HG03103 (cell line): ENCODE data around the gene SSTR5.

ENCODE experiments used
- ATAC-seq: cut with Tn5 transposase; IDR thresholded peaks from one replicate; pipeline ENCODE4 v1.9.1; 2021; ENCODE audit warnings: low read depth; ENCODE audit not compliant: unreplicated experiment

The SSTR5 gene

GRCh38 chr16:1038932-1039331 lies 33.6 kb upstream of the SSTR5 start:
- ATAC-seq, result no peak

- ATAC-seq, result no peak
These were observed 32.8 kb upstream of the SSTR5 start for GRCh38 chr16:1039762-1040161.

- ATAC-seq, result no peak
These were observed 32.2 kb upstream of the SSTR5 start for GRCh38 chr16:1040346-1040745.

- ATAC-seq, result no peak
These were observed 30.4 kb upstream of the SSTR5 start for GRCh38 chr16:1042049-1042744.

GRCh38 chr16:1042866-1043265 lies 29.7 kb upstream of the SSTR5 start:
- no peak for ATAC-seq

- no peak for ATAC-seq
These were observed 28.6 kb upstream of the SSTR5 start for GRCh38 chr16:1043881-1044451.

- ATAC-seq, result no peak
These were observed 27.9 kb upstream of the SSTR5 start for GRCh38 chr16:1044460-1045309.

GRCh38 chr16:1045310-1045992 lies 27.1 kb upstream of the SSTR5 start:
- ATAC-seq, result no peak

- no peak for ATAC-seq
These were observed 26.3 kb upstream of the SSTR5 start for GRCh38 chr16:1045993-1046911.

- ATAC-seq, result no peak
These were observed 25.4 kb upstream of the SSTR5 start for GRCh38 chr16:1047123-1047522.

- ATAC-seq, result no peak
These were observed 24.7 kb upstream of the SSTR5 start for GRCh38 chr16:1047801-1048200.

GRCh38 chr16:1048442-1049112 lies 24.0 kb upstream of the SSTR5 start:
- ATAC-seq, result no peak

GRCh38 chr16:1049113-1049975 lies 23.2 kb upstream of the SSTR5 start:
- no peak for ATAC-seq

- no peak for ATAC-seq
These were observed 22.6 kb upstream of the SSTR5 start for GRCh38 chr16:1049976-1050247.

GRCh38 chr16:1050516-1050915 lies 22.0 kb upstream of the SSTR5 start:
- no peak for ATAC-seq

- no peak for ATAC-seq
These were observed 21.6 kb upstream of the SSTR5 start for GRCh38 chr16:1050921-1051320.

GRCh38 chr16:1051446-1051845 lies 21.1 kb upstream of the SSTR5 start:
- ATAC-seq, result no peak

- ATAC-seq, result no peak
These were observed 19.8 kb upstream of the SSTR5 start for GRCh38 chr16:1052721-1053120.

GRCh38 chr16:1053121-1053521 lies 19.4 kb upstream of the SSTR5 start:
- ATAC-seq, result no peak
